Fibroblast of villous mesenchyme (primary cell): ENCODE data around the gene HRC. TPM values are rescaled to one million over a fixed set of nuclear protein-coding genes. Genes with fewer than 3 reads are reported as not detected.
A peak's percentile ranks its signal among the peaks of the same experiment; 100 is the strongest.
"Not testable (repeated sequence)": the region's sequence is repeated elsewhere in the genome, so short reads cannot be mapped to it uniquely, and the experiment has no call there.

Experiments
- DNase-seq: peaks from one replicate; pipeline ENCODE4 v3.0.0-alpha.2; 2010; ENCODE audit warnings: low read depth
- H3K4me3 ChIP-seq: 2 replicates; pipeline ENCODE4 v1.5.1; 2011; ENCODE audit warnings: low read depth, mild to moderate bottlenecking, low read length
- CTCF ChIP-seq: IDR thresholded peaks from 2 replicates; pipeline ENCODE4 v1.5.1; 2012; ENCODE audit warnings: low read depth, mild to moderate bottlenecking, low read length; ENCODE audit not compliant: insufficient read depth
- total RNA-seq: library from RNA; depleted of rRNA; stranded (reverse); fragments of >200 nt; gene quantifications from 2 replicates; pipeline ENCODE4 v1.2.3, GENCODE V29; 2012

Gene HRC
- total RNA-seq, 1 donor: under 0.01 TPM

DNA sequence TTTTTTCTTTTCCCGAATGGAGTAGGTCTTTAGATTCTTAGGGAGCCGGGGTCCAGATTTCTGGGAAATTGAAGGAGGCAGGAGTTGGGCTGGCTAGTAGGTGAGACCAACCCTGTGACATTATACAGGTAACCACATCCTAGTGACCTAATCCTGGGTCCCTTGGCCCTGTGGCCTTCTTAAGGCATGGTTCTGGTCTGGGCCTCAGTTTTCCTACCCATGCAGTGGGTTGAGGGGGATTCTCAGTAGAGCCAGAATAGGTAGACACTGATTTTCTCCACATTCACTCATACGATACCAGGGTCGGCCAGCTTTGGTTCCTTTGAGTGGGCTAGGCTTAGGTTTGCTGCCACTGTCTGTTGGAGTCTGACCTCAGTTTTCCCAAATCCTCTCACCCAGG, 28.6 kb downstream of the HRC start:
- DNase-seq: no peak
- TF ChIP-seq CTCF: no peak

DNA sequence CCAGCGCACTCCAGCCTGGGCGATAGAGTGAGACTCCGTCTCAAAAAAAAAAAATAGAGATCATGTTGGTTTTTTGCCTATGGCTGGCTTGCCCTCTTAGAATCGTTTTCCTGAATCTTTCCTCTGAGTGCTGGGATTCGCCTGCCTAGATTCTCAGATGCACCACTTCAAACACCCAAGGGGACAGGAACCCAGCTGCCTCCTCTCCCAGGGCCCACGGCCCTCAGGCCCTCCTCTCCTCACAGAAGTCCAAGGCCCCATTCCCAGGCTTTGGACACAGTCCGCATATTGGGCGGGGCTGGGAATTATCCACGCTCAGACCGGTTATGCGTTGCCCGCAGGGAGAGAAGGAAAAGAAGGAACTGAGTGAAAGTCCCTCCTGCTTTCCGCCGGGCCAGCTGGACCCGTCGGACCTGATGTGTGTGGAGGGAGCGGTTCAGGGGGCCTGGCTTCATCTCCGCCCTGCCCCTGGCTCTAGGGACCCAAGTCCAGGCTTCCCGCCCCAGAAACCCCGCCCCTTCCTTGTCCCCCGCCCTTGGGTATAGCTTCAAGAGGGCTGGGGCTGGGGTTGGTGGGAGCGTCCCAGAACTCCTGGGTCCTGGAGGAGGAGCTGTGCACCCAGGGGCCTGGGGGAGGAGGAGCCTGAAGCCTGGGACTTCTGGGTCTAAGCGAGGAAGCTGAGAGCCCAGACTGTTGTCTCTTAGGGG, 30.0 kb downstream of the HRC start:
- no peak overlapping the region for H3K4me3 ChIP-seq
- no peak for DNase-seq
- no peak for TF ChIP-seq CTCF

More for the DNA sequence above, 28.6 kb downstream of the HRC start:
- H3K4me3 ChIP-seq: no peak overlapping the region

GRCh38 chr19:49123285-49123684, 31.9 kb downstream of the HRC start:
- not testable (repeated sequence) for DNase-seq, H3K4me3 ChIP-seq

- H3K4me3 ChIP-seq: not testable (repeated sequence)
- peak; percentile 30 for DNase-seq
Observed at GRCh38 chr19:49121841-49122240, 33.4 kb downstream of the HRC start.

DNA sequence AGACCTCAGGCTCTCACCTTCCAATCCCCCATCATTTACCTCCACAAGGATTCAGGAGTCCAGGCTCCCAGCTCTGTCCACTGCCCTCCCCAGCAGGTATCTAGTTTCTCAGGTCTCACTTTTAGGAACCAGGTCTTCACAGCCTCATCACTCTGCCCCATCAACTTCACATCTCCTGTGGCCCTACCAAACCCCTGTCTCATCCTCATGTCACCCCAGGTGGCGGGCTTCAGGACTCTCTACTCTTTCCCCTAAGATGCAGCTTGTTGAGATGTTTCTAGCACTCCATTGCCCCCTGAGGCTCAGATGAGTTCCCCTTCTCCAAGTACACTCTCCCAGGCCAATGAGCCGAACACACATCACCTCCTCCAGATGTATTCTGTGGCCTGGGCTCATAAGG, 34.3 kb downstream of the HRC start:
- TF ChIP-seq CTCF: no peak
- H3K4me3 ChIP-seq: no peak overlapping the region
- no peak for DNase-seq

DNA sequence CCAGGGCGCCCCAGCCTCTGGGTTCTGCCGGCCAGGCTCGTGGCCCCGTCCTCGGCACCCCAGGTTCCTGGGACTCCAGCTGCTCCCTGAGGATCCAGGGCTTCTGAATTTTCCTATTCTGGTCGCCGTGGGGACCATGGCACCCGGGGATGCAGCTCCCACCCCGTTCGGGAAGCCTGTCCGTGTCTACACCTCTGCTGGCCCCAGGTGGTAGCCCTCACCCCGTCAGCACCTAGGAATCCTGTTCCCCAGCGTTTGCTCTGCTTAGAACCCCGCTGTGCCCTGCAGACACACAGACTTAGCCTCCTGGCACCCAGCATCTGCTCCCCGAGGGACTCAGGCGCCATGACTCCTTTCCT, 34.9 kb downstream of the HRC start:
- no peak for DNase-seq
- H3K4me3 ChIP-seq: no peak overlapping the region
- TF ChIP-seq CTCF: no peak

DNA sequence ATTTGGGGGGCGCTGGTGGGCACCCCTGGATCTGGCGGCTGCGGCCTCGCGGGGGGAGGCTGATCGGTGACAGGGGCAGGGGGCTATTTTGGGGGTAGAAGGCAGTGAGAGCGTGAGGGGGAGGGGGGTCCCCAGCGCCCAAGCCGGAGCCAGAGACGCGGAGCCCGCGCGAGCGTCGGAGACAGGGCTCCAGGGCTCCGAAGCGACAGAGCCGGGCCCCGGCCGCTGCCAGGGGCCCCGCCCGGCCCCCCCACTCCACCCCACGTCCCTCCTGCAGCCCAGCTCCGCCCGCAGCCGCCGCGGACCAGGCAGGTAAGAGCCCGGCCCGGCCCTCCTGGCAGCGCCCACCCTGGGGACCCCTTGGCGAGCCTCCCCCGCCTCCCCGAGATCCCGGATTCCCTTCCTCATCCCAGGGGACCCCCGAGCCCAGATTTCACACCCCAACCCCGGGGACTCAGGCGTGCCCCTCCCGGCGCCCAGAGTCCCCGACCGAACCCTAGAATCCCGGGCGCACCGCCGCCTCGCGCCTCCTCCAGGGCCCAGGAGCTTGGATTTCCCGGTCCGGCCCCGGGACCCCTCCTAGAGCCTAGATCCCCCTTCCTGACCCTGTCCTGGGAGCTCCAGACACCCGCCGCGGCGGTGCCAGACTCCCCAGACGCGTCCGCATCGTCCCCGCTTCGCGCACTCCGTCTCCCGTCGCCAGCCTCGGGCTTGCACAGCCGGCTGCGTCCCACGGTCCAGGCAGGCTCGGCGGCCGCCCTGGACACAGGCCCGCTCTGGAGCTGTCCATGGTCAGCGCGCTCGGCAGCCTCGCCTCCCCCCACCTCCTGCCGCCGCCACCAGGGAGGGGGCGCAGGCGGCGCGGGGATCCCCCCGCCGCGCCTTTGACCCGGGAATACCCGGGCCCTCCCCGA, 35.5 kb downstream of the HRC start, which contains the start of gene PPFIA3:
Gene PPFIA3, plus strand, starts transcription at position 134 of the 914 bp plus-strand sequence. CDS start 8,330 bp downstream, outside the sequence.
- peak; percentile 65 for DNase-seq
- peak within 1 kb of the TSS; percentile 68 for H3K4me3 ChIP-seq
- no peak for TF ChIP-seq CTCF
